HG02973 (cell line): Measurements from ENCODE around the gene NCKAP5.
"Not testable (repeated sequence)": the region's sequence is repeated elsewhere in the genome, so short reads cannot be mapped to it uniquely, and the experiment has no call there.

Experiments used
- ATAC-seq: cut with Tn5 transposase; IDR thresholded peaks from one replicate; pipeline ENCODE4 v1.9.1; 2021; ENCODE audit warnings: moderate library complexity; ENCODE audit not compliant: unreplicated experiment

The NCKAP5 gene

GRCh38 chr2:133241224-133241571, 327.1 kb downstream of the NCKAP5 start:
- no peak for ATAC-seq

GRCh38 chr2:133240491-133241223, 327.6 kb downstream of the NCKAP5 start:
- ATAC-seq: no peak

GRCh38 chr2:133235968-133236367, 332.3 kb downstream of the NCKAP5 start:
- no peak for ATAC-seq

GRCh38 chr2:133232556-133232955, 335.7 kb downstream of the NCKAP5 start:
- ATAC-seq: no peak

- no peak for ATAC-seq
Observed at GRCh38 chr2:133231264-133231663, 337.0 kb downstream of the NCKAP5 start.

- no peak for ATAC-seq
Observed at GRCh38 chr2:133229974-133230373, 338.3 kb downstream of the NCKAP5 start.

GRCh38 chr2:133223226-133223625, 345.0 kb downstream of the NCKAP5 start:
- no peak for ATAC-seq

- no peak for ATAC-seq
Observed at GRCh38 chr2:133221398-133221797, 346.9 kb downstream of the NCKAP5 start.

GRCh38 chr2:133218204-133218603, 350.1 kb downstream of the NCKAP5 start:
- ATAC-seq: no peak

GRCh38 chr2:133215477-133215876, 352.8 kb downstream of the NCKAP5 start:
- ATAC-seq: no peak

GRCh38 chr2:133213651-133214050, 354.6 kb downstream of the NCKAP5 start:
- no peak for ATAC-seq

GRCh38 chr2:133209325-133209724, 358.9 kb downstream of the NCKAP5 start:
- no peak for ATAC-seq

- not testable (repeated sequence) for ATAC-seq
Observed at GRCh38 chr2:133206666-133207065, 361.6 kb downstream of the NCKAP5 start.

- no peak for ATAC-seq
Observed at GRCh38 chr2:133204421-133204820, 363.8 kb downstream of the NCKAP5 start.

GRCh38 chr2:133200684-133201421, 367.4 kb downstream of the NCKAP5 start:
- no peak for ATAC-seq

GRCh38 chr2:133198678-133199077, 369.6 kb downstream of the NCKAP5 start:
- ATAC-seq: no peak

- ATAC-seq: no peak
Observed at GRCh38 chr2:133197156-133197555, 371.1 kb downstream of the NCKAP5 start.

- no peak for ATAC-seq
Observed at GRCh38 chr2:133194777-133195335, 373.4 kb downstream of the NCKAP5 start.

GRCh38 chr2:133194362-133194655, 374.0 kb downstream of the NCKAP5 start:
- ATAC-seq: no peak

- no peak for ATAC-seq
Observed at GRCh38 chr2:133193544-133194361, 374.5 kb downstream of the NCKAP5 start.

GRCh38 chr2:133192028-133192427, 376.2 kb downstream of the NCKAP5 start:
- ATAC-seq: no peak

- no peak for ATAC-seq
Observed at GRCh38 chr2:133177196-133177595, 391.1 kb downstream of the NCKAP5 start.
